ENCODE measurements around the gene TEX36. TPM values are rescaled to one million over a fixed set of nuclear protein-coding genes. Genes with fewer than 3 reads are reported as not detected.
"Not testable (repeated sequence)": the region's sequence is repeated elsewhere in the genome, so short reads cannot be mapped to it uniquely, and the experiment has no call there.

The TEX36 gene
- total RNA-seq, 2 donors from 2014 or later: not detected

GRCh38 chr10:125699562-125700143 lies 16.7 kb upstream of the TEX36 start:
- DNase-seq: no peak
- H3K9me3 ChIP-seq: no peaks in the 10 kb centered on the region
- H3K27ac ChIP-seq: no peak overlapping the region
- H3K27me3 ChIP-seq: no peaks in the 10 kb centered on the region
- WGBS, 2 donors: 82 to 88% methylated on average over 6 of the region's 6 CpGs
- no peak overlapping the region for H3K4me3 ChIP-seq
- no peak for ATAC-seq
- peaks cover 31% of the 10 kb centered on the region for H3K4me1 ChIP-seq
- no peaks in the 10 kb centered on the region for H3K36me3 ChIP-seq (replicated peaks in 1 of 2; ENCODE audit: insufficient read depth in 1 of 2, low read depth in 2 of 2)
- no peak for TF ChIP-seq POLR2A (IDR thresholded peaks at IDR 0.05)
- TF ChIP-seq CTCF (IDR thresholded peaks at IDR 0.05): no peak
- intact Hi-C loops (cut with DNase I): no loop called here

GRCh38 chr10:125698481-125698998 lies 15.6 kb upstream of the TEX36 start:
- WGBS, 2 donors: 45 to 48% methylated on average over 9 of the region's 9 CpGs
- intact Hi-C loops (cut with DNase I): no loop called here
- H3K4me3 ChIP-seq: no peak overlapping the region
- H3K4me1 ChIP-seq: peaks cover 31% of the 10 kb centered on the region
- no peak overlapping the region for H3K27ac ChIP-seq
- TF ChIP-seq CTCF (IDR thresholded peaks at IDR 0.05): no peak
- no peak for TF ChIP-seq POLR2A (IDR thresholded peaks at IDR 0.05)
- no peaks in the 10 kb centered on the region for H3K36me3 ChIP-seq (replicated peaks in 1 of 2; ENCODE audit: insufficient read depth in 1 of 2, low read depth in 2 of 2)
- no peak for ATAC-seq
- DNase-seq: peak in 1 of 4 donors; percentile 25
- H3K9me3 ChIP-seq: no peaks in the 10 kb centered on the region
- no peaks in the 10 kb centered on the region for H3K27me3 ChIP-seq

GRCh38 chr10:125696884-125697283 lies 13.9 kb upstream of the TEX36 start:
- intact Hi-C loops (cut with DNase I); H3K27me3 ChIP-seq; H3K4me3 ChIP-seq; H3K9me3 ChIP-seq; H3K36me3 ChIP-seq (replicated peaks in 1 of 2; ENCODE audit: insufficient read depth in 1 of 2, low read depth in 2 of 2): not testable (repeated sequence)
- DNase-seq (peak; percentile 56 to 75 (median 66)), ATAC-seq (peak; percentile 73)
- Histone ChIP-seq H3K27ac (peak overlapping the region in 2 of 4 donors; percentile 19 to 38), H3K4me1 (peaks cover 31% of the 10 kb centered on the region)
- 44 to 53% methylated on average over 6 of the region's 6 CpGs for WGBS, 2 donors

GRCh38 chr10:125694883-125695282 lies 11.9 kb upstream of the TEX36 start:
- DNase-seq (no peak), ATAC-seq (peak; percentile 45)
- Histone ChIP-seq H3K27me3 (no peaks in the 10 kb centered on the region), H3K4me3 (no peak overlapping the region), H3K9me3 (no peaks in the 10 kb centered on the region), H3K27ac (no peak overlapping the region), H3K4me1 (peaks cover 42% of the 10 kb centered on the region), H3K36me3 (replicated peaks in 1 of 2; ENCODE audit: insufficient read depth in 1 of 2, low read depth in 2 of 2) (no peaks in the 10 kb centered on the region)
- 79 to 93% methylated on average over 1 of the region's 1 CpG for WGBS, 2 donors
- TF ChIP-seq CTCF (IDR thresholded peaks at IDR 0.05) (no peak), POLR2A (IDR thresholded peaks at IDR 0.05) (no peak)
- intact Hi-C loops (cut with DNase I): no loop called here

- ATAC-seq (no peak), DNase-seq (no peak)
- no peaks in the 10 kb centered on the region for H3K9me3 ChIP-seq
- TF ChIP-seq POLR2A (IDR thresholded peaks at IDR 0.05): no peak
- no peak for TF ChIP-seq CTCF (IDR thresholded peaks at IDR 0.05)
- no peak overlapping the region for H3K4me3 ChIP-seq
- H3K27ac ChIP-seq: no peak overlapping the region
- no peaks in the 10 kb centered on the region for H3K27me3 ChIP-seq
- intact Hi-C loops (cut with DNase I): no loop called here
- no peaks in the 10 kb centered on the region for H3K36me3 ChIP-seq (replicated peaks in 1 of 2; ENCODE audit: insufficient read depth in 1 of 2, low read depth in 2 of 2)
- 66% methylated on average over 2 of the region's 2 CpGs for WGBS, 2 donors
- peaks cover 42% of the 10 kb centered on the region for H3K4me1 ChIP-seq
These were observed 10.5 kb upstream of the TEX36 start for GRCh38 chr10:125693524-125693847.

Data from body of pancreas (tissue), 4 donors.